Anterior cingulate cortex (tissue), 58 donors: Measurements from ENCODE around the gene EEFSEC.

Source experiments
- DNase-seq, 58 donors: peaks; one replicate each; lab custom pipeline; 2025; lab: John Stamatoyannopoulos, UW

The EEFSEC gene

GRCh38 chr3:128376516-128376915 lies 223.2 kb downstream of the EEFSEC start:
- no peak for DNase-seq

GRCh38 chr3:128378631-128379347 lies 225.5 kb downstream of the EEFSEC start:
- peak in 1 of 58 donors; percentile 3 for DNase-seq

- DNase-seq, result no peak
These were observed 226.3 kb downstream of the EEFSEC start for GRCh38 chr3:128379367-128380160.

GRCh38 chr3:128380295-128380694 lies 227.0 kb downstream of the EEFSEC start:
- no peak for DNase-seq

- no peak for DNase-seq
These were observed 227.4 kb downstream of the EEFSEC start for GRCh38 chr3:128380719-128381118.

GRCh38 chr3:128381609-128382008 lies 228.3 kb downstream of the EEFSEC start:
- DNase-seq, result no peak

GRCh38 chr3:128382221-128382807 lies 229.0 kb downstream of the EEFSEC start:
- DNase-seq, result peak in 8 of 58 donors; percentile 4 to 19 (median 6)

- DNase-seq, result peak in 1 of 58 donors; percentile 45
These were observed 230.3 kb downstream of the EEFSEC start for GRCh38 chr3:128383316-128384235.

GRCh38 chr3:128385080-128385832 lies 232.0 kb downstream of the EEFSEC start:
- DNase-seq, result no peak

GRCh38 chr3:128388932-128389331 lies 235.7 kb downstream of the EEFSEC start:
- DNase-seq, result no peak

- peak in 1 of 58 donors; percentile 18 for DNase-seq
These were observed 237.6 kb downstream of the EEFSEC start for GRCh38 chr3:128390867-128391266.

GRCh38 chr3:128392021-128392420 lies 238.7 kb downstream of the EEFSEC start:
- DNase-seq, result no peak

- DNase-seq, result no peak
These were observed 239.7 kb downstream of the EEFSEC start for GRCh38 chr3:128392818-128393544.

GRCh38 chr3:128394033-128394432 lies 240.8 kb downstream of the EEFSEC start:
- no peak for DNase-seq

- DNase-seq, result no peak
These were observed 241.8 kb downstream of the EEFSEC start for GRCh38 chr3:128395046-128395445.

- DNase-seq, result peak in 29 of 58 donors; percentile 2 to 51 (median 18)
These were observed 242.3 kb downstream of the EEFSEC start for GRCh38 chr3:128395500-128396162.

- no peak for DNase-seq
These were observed 244.2 kb downstream of the EEFSEC start for GRCh38 chr3:128397484-128397883.

GRCh38 chr3:128398586-128398985 lies 245.3 kb downstream of the EEFSEC start:
- no peak for DNase-seq
